H1 (cell line): ENCODE measurements around the gene ZNF254.
"Not testable (repeated sequence)": the region's sequence is repeated elsewhere in the genome, so short reads cannot be mapped to it uniquely, and the experiment has no call there.

Experiments
- ASH2L ChIP-seq: fragments of 200-600, 300-600 bp; sonication (generic); IDR thresholded peaks from one replicate; pipeline ENCODE4 v1.7.1; 2017; ENCODE audit warnings: low read length
- BACH1 ChIP-seq: IDR thresholded peaks from 2 replicates; pipeline ENCODE4 v1.6.1; 2012; ENCODE audit warnings: low read length, improper control_type of control experiment
- EP300 ChIP-seq, 2 experiments: IDR thresholded peaks; 1 replicate in 1 of 2; 2 replicates in 1 of 2; pipeline ENCODE4 v1.6.1; 2011 to 2012; ENCODE audit warnings: low read depth in 2 of 2, low read length in 2 of 2, mild to moderate bottlenecking in 2 of 2, borderline replicate concordance in 1 of 2, inconsistent platforms in 1 of 2, moderate library complexity in 1 of 2
- FOSL1 ChIP-seq: IDR thresholded peaks from 2 replicates; pipeline ENCODE4 v1.6.1; 2011; ENCODE audit warnings: mild to moderate bottlenecking, low read depth, low read length, moderate library complexity; ENCODE audit not compliant: insufficient read depth
- KDM1A ChIP-seq: fragments of 200-600, 300-600 bp; sonication (generic); IDR thresholded peaks from 2 replicates; pipeline ENCODE4 v1.7.1; 2016; ENCODE audit warnings: mild to moderate bottlenecking, low read length, borderline replicate concordance
- POLR2A ChIP-seq, 2 experiments: IDR thresholded peaks; 1 replicate in 1 of 2; 2 replicates in 1 of 2; pipeline ENCODE4 v1.6.1; 2011; ENCODE audit warnings: low read depth in 2 of 2, low read length in 2 of 2, mild to moderate bottlenecking in 2 of 2; ENCODE audit errors: control extremely low read depth in 1 of 2
- SIN3A ChIP-seq, 2 experiments: IDR thresholded peaks in 1 of 2; conservative IDR thresholded peaks in 1 of 2; 2 replicates each; pipeline ENCODE4 v1.6.1; 2011 to 2012; ENCODE audit warnings: low read length in 2 of 2, improper control_type of control experiment in 1 of 2, low read depth in 1 of 2, mild to moderate bottlenecking in 1 of 2
- SRF ChIP-seq: IDR thresholded peaks from 2 replicates; pipeline ENCODE4 v1.6.1; 2011; ENCODE audit warnings: mild to moderate bottlenecking, low read depth, low read length, moderate library complexity
- SUZ12 ChIP-seq: fragments of 200-600 bp; sonication (generic); IDR thresholded peaks from 2 replicates; pipeline ENCODE4 v1.6.1; 2012; ENCODE audit warnings: mild to moderate bottlenecking, inconsistent platforms, low read length, moderate library complexity, mixed read lengths
- TF ChIP-seq, protein P1 (sequence below), 3 experiments: IDR thresholded peaks; 1 replicate in 2 of 3; 2 replicates in 1 of 3; pipeline versions ENCODE4 v1.5.1 to v1.6.1; 2011; ENCODE audit warnings: low read length in 3 of 3, mild to moderate bottlenecking in 3 of 3, inconsistent platforms in 2 of 3, low read depth in 1 of 3, moderate library complexity in 1 of 3; ENCODE audit not compliant: insufficient read depth in 1 of 3; ENCODE audit errors: control extremely low read depth in 1 of 3
- TF ChIP-seq, protein P2 (sequence below): IDR thresholded peaks from 2 replicates; pipeline ENCODE4 v1.6.1; 2012; ENCODE audit warnings: inconsistent platforms

DNA sequence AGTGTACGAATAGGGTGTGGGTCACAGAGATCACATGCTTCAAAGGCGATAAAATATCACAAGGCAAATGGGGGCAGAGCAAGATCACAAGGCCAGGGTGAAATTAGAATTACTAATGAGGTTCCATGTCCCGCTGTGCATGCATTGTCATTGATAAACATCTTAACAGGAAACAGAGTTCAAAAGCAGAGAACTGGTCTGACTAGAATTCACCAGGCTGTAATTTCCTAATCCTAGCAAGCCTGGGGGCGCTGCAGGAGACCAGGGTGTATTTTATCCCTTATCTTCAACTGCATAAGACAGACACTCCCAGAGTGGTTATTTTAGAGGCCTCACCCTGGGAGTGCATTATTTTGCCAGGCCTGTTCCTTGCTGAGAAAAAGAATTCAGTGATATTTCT lies 11.5 kb upstream of the ZNF254 start:
- TF ChIP-seq, protein P1, sequence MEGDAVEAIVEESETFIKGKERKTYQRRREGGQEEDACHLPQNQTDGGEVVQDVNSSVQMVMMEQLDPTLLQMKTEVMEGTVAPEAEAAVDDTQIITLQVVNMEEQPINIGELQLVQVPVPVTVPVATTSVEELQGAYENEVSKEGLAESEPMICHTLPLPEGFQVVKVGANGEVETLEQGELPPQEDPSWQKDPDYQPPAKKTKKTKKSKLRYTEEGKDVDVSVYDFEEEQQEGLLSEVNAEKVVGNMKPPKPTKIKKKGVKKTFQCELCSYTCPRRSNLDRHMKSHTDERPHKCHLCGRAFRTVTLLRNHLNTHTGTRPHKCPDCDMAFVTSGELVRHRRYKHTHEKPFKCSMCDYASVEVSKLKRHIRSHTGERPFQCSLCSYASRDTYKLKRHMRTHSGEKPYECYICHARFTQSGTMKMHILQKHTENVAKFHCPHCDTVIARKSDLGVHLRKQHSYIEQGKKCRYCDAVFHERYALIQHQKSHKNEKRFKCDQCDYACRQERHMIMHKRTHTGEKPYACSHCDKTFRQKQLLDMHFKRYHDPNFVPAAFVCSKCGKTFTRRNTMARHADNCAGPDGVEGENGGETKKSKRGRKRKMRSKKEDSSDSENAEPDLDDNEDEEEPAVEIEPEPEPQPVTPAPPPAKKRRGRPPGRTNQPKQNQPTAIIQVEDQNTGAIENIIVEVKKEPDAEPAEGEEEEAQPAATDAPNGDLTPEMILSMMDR (IDR thresholded peaks at IDR 0.05; ENCODE audit: control extremely low read depth in 1 of 3, insufficient read depth in 1 of 3, low read depth in 1 of 3, low read length in 3 of 3), result not testable (repeated sequence)
- TF ChIP-seq SUZ12; SIN3A (conservative IDR thresholded peaks at IDR 0.05 in 1 of 2, IDR thresholded peaks at IDR 0.05 in 1 of 2; ENCODE audit: low read depth in 1 of 2, low read length in 2 of 2); SRF; FOSL1; BACH1; KDM1A: not testable (repeated sequence)
- TF ChIP-seq POLR2A (IDR thresholded peaks at IDR 0.05; ENCODE audit: control extremely low read depth in 1 of 2, low read depth in 2 of 2, low read length in 2 of 2) (0 out of 3 replicates have a peak, but pooled peaks of 1 of the 2 experiments have one; percentile 30), EP300 (IDR thresholded peaks at IDR 0.05; ENCODE audit: borderline replicate concordance in 1 of 2, low read depth in 2 of 2, low read length in 2 of 2) (peak; percentile 55 to 85; a peak in 2 of 3 replicates), ASH2L (peak; percentile 54)
- TF ChIP-seq, protein P2, sequence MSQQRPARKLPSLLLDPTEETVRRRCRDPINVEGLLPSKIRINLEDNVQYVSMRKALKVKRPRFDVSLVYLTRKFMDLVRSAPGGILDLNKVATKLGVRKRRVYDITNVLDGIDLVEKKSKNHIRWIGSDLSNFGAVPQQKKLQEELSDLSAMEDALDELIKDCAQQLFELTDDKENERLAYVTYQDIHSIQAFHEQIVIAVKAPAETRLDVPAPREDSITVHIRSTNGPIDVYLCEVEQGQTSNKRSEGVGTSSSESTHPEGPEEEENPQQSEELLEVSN, result not testable (repeated sequence)
